Ishikawa (cell line): ENCODE results near the gene ARSI.

Source experiments
- CEBPB ChIP-seq: IDR thresholded peaks from 2 replicates; pipeline ENCODE4 v1.6.1; 2012
- CREB1 ChIP-seq: IDR thresholded peaks from 2 replicates; pipeline ENCODE4 v1.6.1; 2012; ENCODE audit warnings: low read depth
- EGR1 ChIP-seq: IDR thresholded peaks from 2 replicates; pipeline ENCODE4 v1.6.1; 2012
- EP300 ChIP-seq: IDR thresholded peaks from 2 replicates; pipeline ENCODE4 v1.6.1; 2012; ENCODE audit warnings: borderline replicate concordance
- NFIC ChIP-seq: IDR thresholded peaks from 2 replicates; pipeline ENCODE4 v1.6.1; 2012
- TAF1 ChIP-seq: IDR thresholded peaks from 2 replicates; pipeline ENCODE4 v1.6.1; 2012; ENCODE audit warnings: low read depth, mild to moderate bottlenecking
- TCF12 ChIP-seq: IDR thresholded peaks from 2 replicates; pipeline ENCODE4 v1.6.1; 2012; ENCODE audit warnings: low read depth
- TF ChIP-seq, protein P1 (sequence below): IDR thresholded peaks from 2 replicates; pipeline ENCODE4 v1.6.1; 2012; ENCODE audit warnings: low read depth, mild to moderate bottlenecking
- TF ChIP-seq, protein P2 (sequence below): IDR thresholded peaks from 2 replicates; pipeline ENCODE4 v1.6.1; 2012

DNA sequence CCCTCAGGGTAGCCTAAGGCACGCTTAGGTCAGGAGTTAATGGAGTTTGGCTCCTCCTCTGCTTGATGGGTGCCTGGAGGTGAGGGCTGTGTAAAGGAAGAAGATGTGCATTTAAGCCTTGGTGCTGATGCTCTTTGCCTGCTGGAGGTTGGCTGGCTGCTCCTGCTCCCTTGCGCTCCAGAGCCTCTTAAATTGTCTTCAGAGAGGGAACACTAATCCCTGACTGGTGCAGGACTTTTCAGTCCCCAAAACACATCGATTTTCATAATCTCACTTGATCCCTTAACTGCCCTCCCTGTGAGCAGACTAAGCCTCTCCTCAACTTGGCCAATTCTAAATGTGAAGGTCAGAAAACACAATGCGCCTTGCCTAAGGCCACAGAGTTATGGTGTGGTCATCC is 38.6 kb upstream of the ARSI start:
- TF ChIP-seq EP300 (no peak), CEBPB (no peak), EGR1 (no peak), TAF1 (no peak), NFIC (no peak), CREB1 (no peak), TCF12 (no peak)
- TF ChIP-seq, protein P1, sequence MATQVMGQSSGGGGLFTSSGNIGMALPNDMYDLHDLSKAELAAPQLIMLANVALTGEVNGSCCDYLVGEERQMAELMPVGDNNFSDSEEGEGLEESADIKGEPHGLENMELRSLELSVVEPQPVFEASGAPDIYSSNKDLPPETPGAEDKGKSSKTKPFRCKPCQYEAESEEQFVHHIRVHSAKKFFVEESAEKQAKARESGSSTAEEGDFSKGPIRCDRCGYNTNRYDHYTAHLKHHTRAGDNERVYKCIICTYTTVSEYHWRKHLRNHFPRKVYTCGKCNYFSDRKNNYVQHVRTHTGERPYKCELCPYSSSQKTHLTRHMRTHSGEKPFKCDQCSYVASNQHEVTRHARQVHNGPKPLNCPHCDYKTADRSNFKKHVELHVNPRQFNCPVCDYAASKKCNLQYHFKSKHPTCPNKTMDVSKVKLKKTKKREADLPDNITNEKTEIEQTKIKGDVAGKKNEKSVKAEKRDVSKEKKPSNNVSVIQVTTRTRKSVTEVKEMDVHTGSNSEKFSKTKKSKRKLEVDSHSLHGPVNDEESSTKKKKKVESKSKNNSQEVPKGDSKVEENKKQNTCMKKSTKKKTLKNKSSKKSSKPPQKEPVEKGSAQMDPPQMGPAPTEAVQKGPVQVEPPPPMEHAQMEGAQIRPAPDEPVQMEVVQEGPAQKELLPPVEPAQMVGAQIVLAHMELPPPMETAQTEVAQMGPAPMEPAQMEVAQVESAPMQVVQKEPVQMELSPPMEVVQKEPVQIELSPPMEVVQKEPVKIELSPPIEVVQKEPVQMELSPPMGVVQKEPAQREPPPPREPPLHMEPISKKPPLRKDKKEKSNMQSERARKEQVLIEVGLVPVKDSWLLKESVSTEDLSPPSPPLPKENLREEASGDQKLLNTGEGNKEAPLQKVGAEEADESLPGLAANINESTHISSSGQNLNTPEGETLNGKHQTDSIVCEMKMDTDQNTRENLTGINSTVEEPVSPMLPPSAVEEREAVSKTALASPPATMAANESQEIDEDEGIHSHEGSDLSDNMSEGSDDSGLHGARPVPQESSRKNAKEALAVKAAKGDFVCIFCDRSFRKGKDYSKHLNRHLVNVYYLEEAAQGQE = no peak
- TF ChIP-seq, protein P2, sequence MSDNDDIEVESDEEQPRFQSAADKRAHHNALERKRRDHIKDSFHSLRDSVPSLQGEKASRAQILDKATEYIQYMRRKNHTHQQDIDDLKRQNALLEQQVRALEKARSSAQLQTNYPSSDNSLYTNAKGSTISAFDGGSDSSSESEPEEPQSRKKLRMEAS = no peak
